H1 (cell line): ENCODE results near the gene SPECC1.

ENCODE experiments used
- POLR2A ChIP-seq, 2 experiments: IDR thresholded peaks; 1 replicate in 1 of 2; 2 replicates in 1 of 2; pipeline ENCODE4 v1.6.1; 2011; ENCODE audit warnings: low read depth in 2 of 2, low read length in 2 of 2, mild to moderate bottlenecking in 2 of 2; ENCODE audit errors: control extremely low read depth in 1 of 2
- SP2 ChIP-seq: IDR thresholded peaks from 2 replicates; pipeline ENCODE4 v1.6.1; 2012; ENCODE audit warnings: mild to moderate bottlenecking, low read length, inconsistent platforms
- TAF1 ChIP-seq: IDR thresholded peaks from 2 replicates; pipeline ENCODE4 v1.6.1; 2011; ENCODE audit warnings: mild to moderate bottlenecking, low read depth, low read length
- TEAD4 ChIP-seq: IDR thresholded peaks from 2 replicates; pipeline ENCODE4 v1.6.1; 2012; ENCODE audit warnings: low read depth, low read length, inconsistent platforms, mixed read lengths
- TF ChIP-seq, protein P1 (sequence below): IDR thresholded peaks from 2 replicates; pipeline ENCODE4 v1.6.1; 2011; ENCODE audit warnings: low read depth, mild to moderate bottlenecking, low read length; ENCODE audit not compliant: insufficient read depth
- TF ChIP-seq, protein P2 (sequence below), 3 experiments: IDR thresholded peaks; 1 replicate in 2 of 3; 2 replicates in 1 of 3; pipeline versions ENCODE4 v1.5.1 to v1.6.1; 2011; ENCODE audit warnings: low read length in 3 of 3, mild to moderate bottlenecking in 3 of 3, inconsistent platforms in 2 of 3, low read depth in 1 of 3, moderate library complexity in 1 of 3; ENCODE audit not compliant: insufficient read depth in 1 of 3; ENCODE audit errors: control extremely low read depth in 1 of 3

DNA sequence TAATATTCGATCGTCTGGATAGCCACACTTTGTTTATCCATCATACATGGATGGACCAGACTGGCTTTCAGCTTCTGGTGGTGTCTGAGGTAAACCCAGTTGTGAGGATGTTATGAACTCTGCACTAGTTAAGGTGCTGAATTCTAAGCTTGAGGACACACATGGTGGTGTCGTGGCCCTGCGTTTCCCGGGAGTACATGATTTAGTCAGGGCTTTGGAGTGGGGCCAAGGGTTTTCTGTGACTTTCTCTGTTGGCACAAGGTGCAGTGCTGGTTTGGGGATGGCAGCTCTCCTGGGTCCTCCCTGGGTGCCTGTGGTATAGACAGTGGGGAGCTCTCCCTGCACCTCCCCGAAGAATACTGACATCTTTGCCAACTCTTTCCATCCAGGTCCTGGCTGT, 116.6 kb downstream of the SPECC1 start:
- TF ChIP-seq, protein P1, sequence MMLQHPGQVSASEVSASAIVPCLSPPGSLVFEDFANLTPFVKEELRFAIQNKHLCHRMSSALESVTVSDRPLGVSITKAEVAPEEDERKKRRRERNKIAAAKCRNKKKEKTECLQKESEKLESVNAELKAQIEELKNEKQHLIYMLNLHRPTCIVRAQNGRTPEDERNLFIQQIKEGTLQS: no peak
- TF ChIP-seq, protein P2, sequence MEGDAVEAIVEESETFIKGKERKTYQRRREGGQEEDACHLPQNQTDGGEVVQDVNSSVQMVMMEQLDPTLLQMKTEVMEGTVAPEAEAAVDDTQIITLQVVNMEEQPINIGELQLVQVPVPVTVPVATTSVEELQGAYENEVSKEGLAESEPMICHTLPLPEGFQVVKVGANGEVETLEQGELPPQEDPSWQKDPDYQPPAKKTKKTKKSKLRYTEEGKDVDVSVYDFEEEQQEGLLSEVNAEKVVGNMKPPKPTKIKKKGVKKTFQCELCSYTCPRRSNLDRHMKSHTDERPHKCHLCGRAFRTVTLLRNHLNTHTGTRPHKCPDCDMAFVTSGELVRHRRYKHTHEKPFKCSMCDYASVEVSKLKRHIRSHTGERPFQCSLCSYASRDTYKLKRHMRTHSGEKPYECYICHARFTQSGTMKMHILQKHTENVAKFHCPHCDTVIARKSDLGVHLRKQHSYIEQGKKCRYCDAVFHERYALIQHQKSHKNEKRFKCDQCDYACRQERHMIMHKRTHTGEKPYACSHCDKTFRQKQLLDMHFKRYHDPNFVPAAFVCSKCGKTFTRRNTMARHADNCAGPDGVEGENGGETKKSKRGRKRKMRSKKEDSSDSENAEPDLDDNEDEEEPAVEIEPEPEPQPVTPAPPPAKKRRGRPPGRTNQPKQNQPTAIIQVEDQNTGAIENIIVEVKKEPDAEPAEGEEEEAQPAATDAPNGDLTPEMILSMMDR (IDR thresholded peaks at IDR 0.05; ENCODE audit: control extremely low read depth in 1 of 3, insufficient read depth in 1 of 3, low read depth in 1 of 3, low read length in 3 of 3): no peak
- no peak for TF ChIP-seq TAF1
- TF ChIP-seq TEAD4: no peak
- no peak for TF ChIP-seq POLR2A (IDR thresholded peaks at IDR 0.05; ENCODE audit: control extremely low read depth in 1 of 2, low read depth in 2 of 2, low read length in 2 of 2)
- TF ChIP-seq SP2: no peak
